Measurements from ENCODE around the gene KNTC1.

KNTC1 gene

DNA sequence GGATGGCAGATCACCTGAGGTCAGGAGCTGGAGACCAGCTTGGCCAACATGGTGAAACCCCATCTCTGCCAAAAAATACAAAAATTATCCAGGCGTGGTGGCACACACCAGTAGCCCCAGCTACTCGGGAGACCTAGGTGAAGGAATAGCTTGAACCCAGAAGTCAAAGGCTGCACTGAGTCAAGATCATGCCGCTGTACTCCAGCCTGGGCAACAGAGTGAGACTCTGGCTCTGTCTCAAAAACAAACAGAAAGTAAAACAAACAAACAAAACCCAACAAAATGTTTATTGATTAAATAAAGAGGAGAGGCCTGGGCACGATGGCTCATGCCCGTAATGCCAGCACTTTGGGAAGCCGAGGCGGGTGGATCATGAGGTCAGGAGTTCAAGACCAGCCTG, 31.8 kb upstream of the KNTC1 start:
- Histone ChIP-seq H3K4me3 (ENCODE audit: low read depth, low read length) (no peak overlapping the region), H3K36me3 (ENCODE audit: insufficient read depth, low read length) (peaks cover 31% of the 10 kb centered on the region), H2AFZ (ENCODE audit: low read length, unreplicated experiment) (no peak overlapping the region), H3K27me3 (ENCODE audit: insufficient read depth, low read length) (no peaks in the 10 kb centered on the region), H3K4me1 (ENCODE audit: control insufficient read depth, insufficient read depth, low read length, unreplicated experiment) (peaks cover 12% of the 10 kb centered on the region), H3K27ac (ENCODE audit: low read depth, low read length) (no peak overlapping the region), H3K79me2 (ENCODE audit: control insufficient read depth, insufficient read depth, low read length, unreplicated experiment) (peaks cover 60% of the 10 kb centered on the region)

DNA sequence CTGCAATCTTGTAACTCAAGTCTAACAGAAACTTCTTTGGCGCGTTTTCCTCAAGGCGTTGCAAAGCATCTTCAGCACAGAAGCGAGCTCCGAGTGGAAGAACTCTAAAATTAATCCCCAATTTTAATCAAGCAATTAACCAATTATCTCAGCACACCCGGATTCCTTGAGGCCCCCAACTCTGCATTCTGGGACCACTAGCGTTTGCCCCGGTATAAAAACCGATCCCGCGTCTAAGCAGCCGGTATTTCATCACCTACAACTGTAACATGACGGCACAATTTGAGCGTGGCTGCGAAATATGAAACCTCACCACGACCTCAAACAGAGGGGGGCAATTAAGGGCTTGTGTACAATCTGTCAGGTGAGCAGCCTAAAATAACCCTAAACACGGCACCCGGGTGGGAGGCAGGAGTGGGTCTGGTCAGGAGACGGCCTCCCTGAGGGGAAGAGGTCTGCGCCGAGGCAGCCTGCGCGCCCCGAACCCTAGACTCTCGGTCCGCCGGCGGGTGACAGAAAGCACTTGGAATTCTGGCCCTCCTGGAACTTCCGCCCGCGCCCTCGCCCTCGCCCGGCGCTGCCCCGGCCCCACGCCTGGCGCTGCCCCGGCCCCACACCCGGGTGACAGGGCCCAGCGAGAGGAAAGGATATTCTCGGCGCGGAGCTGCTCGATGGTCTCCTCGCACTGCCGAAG, 26.9 kb upstream of the KNTC1 start:
- peaks cover 12% of the 10 kb centered on the region for H3K4me1 ChIP-seq (ENCODE audit: control insufficient read depth, insufficient read depth, low read length, unreplicated experiment)
- no peaks in the 10 kb centered on the region for H3K27me3 ChIP-seq (ENCODE audit: insufficient read depth, low read length)
- H3K4me3 ChIP-seq (ENCODE audit: low read depth, low read length): peak overlapping the region; percentile 100
- peaks cover 20% of the 10 kb centered on the region for H3K36me3 ChIP-seq (ENCODE audit: insufficient read depth, low read length)
- H3K27ac ChIP-seq (ENCODE audit: low read depth, low read length): peak overlapping the region; percentile 98
- peaks cover 45% of the 10 kb centered on the region for H3K79me2 ChIP-seq (ENCODE audit: control insufficient read depth, insufficient read depth, low read length, unreplicated experiment)
- peak overlapping the region; percentile 91 for H2AFZ ChIP-seq (ENCODE audit: low read length, unreplicated experiment)

DNA sequence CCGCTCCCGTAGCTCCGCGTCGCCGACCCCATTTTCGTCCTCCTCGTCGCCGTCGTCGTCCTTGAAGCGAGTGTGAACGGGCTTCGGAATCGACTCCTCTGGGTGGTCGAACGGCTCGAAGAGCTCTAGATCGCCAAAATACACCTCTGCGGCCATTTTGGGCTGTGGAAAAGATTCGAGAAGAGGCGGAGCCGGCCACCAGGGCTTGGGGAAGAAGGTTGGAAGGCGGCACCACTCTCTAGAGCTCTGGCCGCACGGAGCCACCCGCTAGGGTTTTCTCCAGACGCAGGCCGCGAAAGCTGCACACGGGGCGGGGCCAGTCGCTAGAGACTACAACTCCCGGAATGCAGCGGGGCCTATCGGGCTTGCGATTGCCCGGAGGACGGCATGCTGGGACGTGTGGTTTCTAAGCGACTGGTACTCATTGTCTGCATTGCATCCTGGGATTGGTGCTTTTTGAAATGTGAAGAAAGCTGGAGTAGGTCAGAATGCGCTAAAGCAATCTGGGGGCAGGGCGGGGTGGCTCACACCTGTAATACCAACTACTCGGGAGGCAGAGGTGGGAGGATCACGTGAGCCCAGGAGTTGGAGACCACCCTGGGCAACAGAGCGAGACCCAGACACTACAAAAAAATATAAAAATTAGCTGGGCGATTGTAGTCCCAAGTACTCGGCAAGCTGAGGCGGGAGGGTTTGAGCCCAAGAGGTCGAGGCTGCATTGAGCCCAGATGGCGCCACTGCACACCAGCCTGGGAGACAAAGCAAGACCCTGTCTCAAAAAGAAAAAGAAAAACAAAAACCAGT, 26.2 kb upstream of the KNTC1 start, which contains the start of gene ZCCHC8:
TSS of gene ZCCHC8 (minus strand) at position 248 of the 804 bp plus-strand sequence. CDS start at position 156, 92 bp downstream.
- Histone ChIP-seq H3K27ac (ENCODE audit: low read depth, low read length) (peak within 1 kb of the TSS; percentile 98), H3K4me1 (ENCODE audit: control insufficient read depth, insufficient read depth, low read length, unreplicated experiment) (peaks cover 12% of the 10 kb centered on the region), H3K27me3 (ENCODE audit: insufficient read depth, low read length) (no peaks in the 10 kb centered on the region), H2AFZ (ENCODE audit: low read length, unreplicated experiment) (peak within 1 kb of the TSS; percentile 91), H3K79me2 (ENCODE audit: control insufficient read depth, insufficient read depth, low read length, unreplicated experiment) (peaks cover 39% of the 10 kb centered on the region), H3K4me3 (ENCODE audit: low read depth, low read length) (peak within 1 kb of the TSS; percentile 100), H3K36me3 (ENCODE audit: insufficient read depth, low read length) (peaks cover 24% of the 10 kb centered on the region)

DNA sequence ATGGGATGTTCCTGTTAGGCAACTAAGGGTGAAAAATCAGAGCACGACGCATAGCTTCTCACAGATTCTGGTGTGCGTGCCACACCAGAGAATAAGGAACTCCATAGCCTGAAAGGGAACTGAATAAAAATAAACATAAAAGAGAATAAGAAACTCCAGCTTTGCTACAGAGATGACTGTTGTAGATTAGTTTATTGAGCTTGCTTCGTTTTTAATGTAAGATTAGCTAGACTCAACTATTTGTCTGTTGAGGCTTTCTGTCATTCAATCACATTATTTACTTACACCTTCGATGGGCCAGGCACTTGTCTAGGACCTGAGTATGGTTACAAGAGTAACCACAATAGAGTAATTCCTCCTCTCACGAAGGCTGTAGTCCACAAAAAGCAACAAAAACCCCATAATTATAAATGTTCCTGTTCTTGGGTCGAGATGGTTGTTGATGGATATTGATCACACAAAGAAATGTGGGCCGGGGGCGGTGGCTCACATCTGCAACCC, 25.5 kb upstream of the KNTC1 start:
- peak overlapping the region; percentile 98 for H3K27ac ChIP-seq (ENCODE audit: low read depth, low read length)
- H3K27me3 ChIP-seq (ENCODE audit: insufficient read depth, low read length): no peaks in the 10 kb centered on the region
- peaks cover 37% of the 10 kb centered on the region for H3K79me2 ChIP-seq (ENCODE audit: control insufficient read depth, insufficient read depth, low read length, unreplicated experiment)
- H2AFZ ChIP-seq (ENCODE audit: low read length, unreplicated experiment): no peak overlapping the region
- peak overlapping the region; percentile 100 for H3K4me3 ChIP-seq (ENCODE audit: low read depth, low read length)
- H3K4me1 ChIP-seq (ENCODE audit: control insufficient read depth, insufficient read depth, low read length, unreplicated experiment): peaks cover 12% of the 10 kb centered on the region
- H3K36me3 ChIP-seq (ENCODE audit: insufficient read depth, low read length): peaks cover 27% of the 10 kb centered on the region

DNA sequence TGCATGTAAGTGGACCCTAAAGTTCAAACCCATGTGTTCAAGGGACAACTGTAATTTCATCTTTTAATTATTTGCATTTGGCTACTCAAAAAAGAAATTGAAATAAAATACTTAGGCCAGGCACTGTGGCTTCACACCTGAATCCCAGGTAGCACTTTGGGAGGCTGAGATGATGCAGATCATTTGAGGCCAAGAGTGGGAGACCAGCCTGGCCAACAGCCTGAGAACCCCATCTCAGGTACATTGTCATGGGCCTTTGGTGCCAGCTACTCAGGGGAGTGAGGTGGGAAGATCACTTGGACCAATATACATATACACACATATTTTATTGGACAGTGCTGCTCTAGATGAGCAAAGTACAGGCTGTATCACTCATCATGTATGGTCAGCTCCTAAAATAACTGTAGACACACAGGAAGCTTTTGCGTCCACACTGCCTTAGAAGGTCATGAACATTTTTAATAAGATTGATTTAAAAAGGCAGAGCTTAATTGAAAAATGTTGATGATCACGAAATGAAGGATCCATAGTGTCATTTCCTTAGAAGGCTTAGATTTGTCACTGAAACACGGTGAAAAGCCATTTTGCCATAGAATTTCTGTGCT, 23.8 kb upstream of the KNTC1 start:
- Histone ChIP-seq H3K4me1 (ENCODE audit: control insufficient read depth, insufficient read depth, low read length, unreplicated experiment) (peaks cover 7% of the 10 kb centered on the region), H3K36me3 (ENCODE audit: insufficient read depth, low read length) (peaks cover 29% of the 10 kb centered on the region), H3K4me3 (ENCODE audit: low read depth, low read length) (no peak overlapping the region), H3K27me3 (ENCODE audit: insufficient read depth, low read length) (no peaks in the 10 kb centered on the region), H2AFZ (ENCODE audit: low read length, unreplicated experiment) (no peak overlapping the region), H3K79me2 (ENCODE audit: control insufficient read depth, insufficient read depth, low read length, unreplicated experiment) (peaks cover 20% of the 10 kb centered on the region), H3K27ac (ENCODE audit: low read depth, low read length) (no peak overlapping the region)

DNA sequence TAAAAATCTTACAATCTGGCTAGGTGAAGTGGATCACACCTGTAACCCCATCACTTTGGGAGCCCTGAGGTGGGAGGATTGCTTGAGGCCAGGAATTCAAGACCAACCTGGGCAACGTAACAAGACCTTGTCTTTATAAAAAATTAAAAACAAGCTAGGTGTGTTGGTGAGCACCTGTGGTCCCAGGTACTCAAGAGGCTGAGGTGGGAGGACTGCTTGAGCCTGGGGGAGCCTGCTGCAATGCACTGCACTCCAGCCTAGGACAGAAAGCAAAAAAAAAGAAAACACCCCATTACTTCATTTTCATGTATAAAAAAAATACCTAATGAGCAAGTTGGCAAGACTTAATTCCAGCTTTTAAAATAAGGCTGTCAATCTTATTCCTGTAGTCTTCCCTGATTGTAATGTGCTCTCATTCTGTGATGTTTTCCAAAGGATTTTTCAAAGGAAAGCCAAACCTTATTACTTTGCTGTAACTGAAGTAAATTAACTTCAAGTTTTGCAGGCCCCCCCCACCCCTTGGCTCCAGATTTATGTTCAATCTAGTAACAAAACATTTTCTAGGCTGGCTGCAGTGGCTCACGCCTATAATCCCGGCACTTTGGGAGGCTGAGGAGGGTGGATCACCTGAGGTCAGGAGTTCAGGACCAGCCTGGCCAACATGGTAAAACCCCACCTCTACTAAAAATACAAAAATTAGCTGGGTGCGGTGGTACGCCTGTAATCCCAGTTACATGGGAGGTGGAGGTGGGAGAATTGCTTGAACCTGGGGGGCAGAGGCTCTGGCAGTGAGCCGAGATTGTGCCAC, 23.1 kb upstream of the KNTC1 start:
- Histone ChIP-seq H3K4me3 (ENCODE audit: low read depth, low read length) (no peak overlapping the region), H2AFZ (ENCODE audit: low read length, unreplicated experiment) (no peak overlapping the region), H3K36me3 (ENCODE audit: insufficient read depth, low read length) (peaks cover 30% of the 10 kb centered on the region), H3K4me1 (ENCODE audit: control insufficient read depth, insufficient read depth, low read length, unreplicated experiment) (peaks cover 2% of the 10 kb centered on the region), H3K27ac (ENCODE audit: low read depth, low read length) (no peak overlapping the region), H3K27me3 (ENCODE audit: insufficient read depth, low read length) (no peaks in the 10 kb centered on the region), H3K79me2 (ENCODE audit: control insufficient read depth, insufficient read depth, low read length, unreplicated experiment) (peaks cover 16% of the 10 kb centered on the region)

DNA sequence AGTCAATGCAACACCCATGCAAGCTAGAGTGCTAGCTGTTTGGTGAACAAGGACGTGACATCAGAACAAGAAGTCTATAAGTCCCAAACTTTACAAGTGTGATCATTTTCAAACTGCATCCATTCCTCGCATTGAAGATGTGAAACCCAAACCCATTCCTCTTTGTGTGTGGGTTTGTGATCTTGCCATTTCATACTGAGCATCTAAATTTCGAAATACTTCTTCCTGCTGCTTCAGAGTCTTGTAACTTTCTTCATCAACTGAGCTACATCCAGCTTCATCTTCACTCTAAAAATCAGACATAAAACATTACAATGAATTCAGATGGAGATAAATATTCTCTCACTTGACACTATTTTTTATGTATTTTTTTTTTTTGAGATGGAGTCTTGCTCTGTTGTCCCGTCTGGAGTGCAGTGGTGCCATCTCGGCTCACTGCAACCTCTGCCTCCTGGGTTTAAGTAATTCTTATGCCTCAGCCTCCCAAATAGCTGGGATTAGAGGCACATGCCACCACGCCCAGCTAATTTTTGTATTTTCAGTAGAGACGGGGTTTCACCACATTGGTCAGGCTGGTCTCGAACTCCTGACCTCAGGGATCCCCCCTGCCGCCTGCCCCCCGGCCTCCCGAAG, 21.5 kb upstream of the KNTC1 start:
- H3K27ac ChIP-seq (ENCODE audit: low read depth, low read length): no peak overlapping the region
- no peaks in the 10 kb centered on the region for H3K27me3 ChIP-seq (ENCODE audit: insufficient read depth, low read length)
- no peak overlapping the region for H2AFZ ChIP-seq (ENCODE audit: low read length, unreplicated experiment)
- H3K4me1 ChIP-seq (ENCODE audit: control insufficient read depth, insufficient read depth, low read length, unreplicated experiment): no peaks in the 10 kb centered on the region
- H3K4me3 ChIP-seq (ENCODE audit: low read depth, low read length): no peak overlapping the region
- peaks cover 45% of the 10 kb centered on the region for H3K36me3 ChIP-seq (ENCODE audit: insufficient read depth, low read length)
- H3K79me2 ChIP-seq (ENCODE audit: control insufficient read depth, insufficient read depth, low read length, unreplicated experiment): peaks cover 15% of the 10 kb centered on the region

DNA sequence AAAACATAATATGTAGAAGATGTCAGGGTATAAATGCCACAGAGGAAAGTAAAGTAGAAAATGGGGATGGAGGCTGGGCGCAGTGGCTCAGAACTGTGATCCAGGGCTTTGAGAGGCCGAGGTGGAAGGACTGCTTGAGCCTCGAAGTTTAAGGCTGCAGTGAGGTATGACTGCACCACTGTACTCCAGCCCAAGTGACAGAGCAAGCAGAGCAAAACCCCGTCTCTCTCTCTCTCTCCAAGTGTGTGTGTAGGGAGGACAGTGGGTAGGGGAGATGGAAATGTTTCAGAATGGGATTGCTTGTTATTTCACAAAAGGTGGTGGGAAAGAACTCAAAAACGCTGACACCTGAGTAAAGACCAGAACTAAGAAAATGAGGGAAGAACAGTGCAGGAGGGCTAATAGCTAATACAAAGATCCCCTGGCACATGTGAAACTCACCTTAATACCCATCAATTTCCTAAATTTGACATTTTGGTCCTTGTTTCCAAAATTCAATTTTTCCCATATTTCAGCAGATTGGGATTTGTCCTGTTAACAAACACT, 20.6 kb upstream of the KNTC1 start:
- Histone ChIP-seq H3K4me1 (ENCODE audit: control insufficient read depth, insufficient read depth, low read length, unreplicated experiment) (no peaks in the 10 kb centered on the region), H3K27ac (ENCODE audit: low read depth, low read length) (no peak overlapping the region), H3K4me3 (ENCODE audit: low read depth, low read length) (no peak overlapping the region), H3K36me3 (ENCODE audit: insufficient read depth, low read length) (peaks cover 54% of the 10 kb centered on the region), H3K27me3 (ENCODE audit: insufficient read depth, low read length) (no peaks in the 10 kb centered on the region), H2AFZ (ENCODE audit: low read length, unreplicated experiment) (no peak overlapping the region), H3K79me2 (ENCODE audit: control insufficient read depth, insufficient read depth, low read length, unreplicated experiment) (peaks cover 22% of the 10 kb centered on the region)

DNA sequence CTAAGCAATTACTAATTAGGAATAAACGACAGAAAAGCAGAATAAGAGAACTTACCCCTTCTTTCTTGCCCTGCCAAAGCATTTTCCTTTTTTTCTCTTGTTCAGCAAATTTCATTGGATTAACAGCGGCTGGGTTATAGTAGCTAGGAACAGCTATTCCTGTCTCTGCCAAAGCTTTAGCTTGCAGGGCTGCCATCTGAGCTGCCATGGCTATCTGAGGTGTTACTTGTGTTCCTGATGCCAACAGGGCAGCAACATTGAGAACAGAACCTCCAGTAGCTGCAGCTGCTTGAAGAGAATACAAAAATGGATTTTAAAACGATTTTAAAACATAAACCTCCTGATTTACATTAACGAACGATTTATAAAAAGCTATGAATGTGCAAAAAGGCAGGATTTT, 18.9 kb upstream of the KNTC1 start:
- Histone ChIP-seq H3K36me3 (ENCODE audit: insufficient read depth, low read length) (peaks cover 66% of the 10 kb centered on the region), H2AFZ (ENCODE audit: low read length, unreplicated experiment) (no peak overlapping the region), H3K27ac (ENCODE audit: low read depth, low read length) (no peak overlapping the region), H3K27me3 (ENCODE audit: insufficient read depth, low read length) (no peaks in the 10 kb centered on the region), H3K4me1 (ENCODE audit: control insufficient read depth, insufficient read depth, low read length, unreplicated experiment) (no peaks in the 10 kb centered on the region), H3K4me3 (ENCODE audit: low read depth, low read length) (no peak overlapping the region), H3K79me2 (ENCODE audit: control insufficient read depth, insufficient read depth, low read length, unreplicated experiment) (peaks cover 34% of the 10 kb centered on the region)

Measured in ACC112 (cell line).